Endometrium (tissue), 2 donors: ENCODE results near the gene TRAPPC12.
"Not testable (repeated sequence)": the region's sequence is repeated elsewhere in the genome, so short reads cannot be mapped to it uniquely, and the experiment has no call there.

ENCODE experiments used
- FAIRE-seq: peaks from 2 replicates; lab custom pipeline; 2012; peaks lifted over from hg19 to GRCh38; lab: Jason Lieb, UNC
- donor health status: control.
- donor health status: control.

The TRAPPC12 gene

DNA sequence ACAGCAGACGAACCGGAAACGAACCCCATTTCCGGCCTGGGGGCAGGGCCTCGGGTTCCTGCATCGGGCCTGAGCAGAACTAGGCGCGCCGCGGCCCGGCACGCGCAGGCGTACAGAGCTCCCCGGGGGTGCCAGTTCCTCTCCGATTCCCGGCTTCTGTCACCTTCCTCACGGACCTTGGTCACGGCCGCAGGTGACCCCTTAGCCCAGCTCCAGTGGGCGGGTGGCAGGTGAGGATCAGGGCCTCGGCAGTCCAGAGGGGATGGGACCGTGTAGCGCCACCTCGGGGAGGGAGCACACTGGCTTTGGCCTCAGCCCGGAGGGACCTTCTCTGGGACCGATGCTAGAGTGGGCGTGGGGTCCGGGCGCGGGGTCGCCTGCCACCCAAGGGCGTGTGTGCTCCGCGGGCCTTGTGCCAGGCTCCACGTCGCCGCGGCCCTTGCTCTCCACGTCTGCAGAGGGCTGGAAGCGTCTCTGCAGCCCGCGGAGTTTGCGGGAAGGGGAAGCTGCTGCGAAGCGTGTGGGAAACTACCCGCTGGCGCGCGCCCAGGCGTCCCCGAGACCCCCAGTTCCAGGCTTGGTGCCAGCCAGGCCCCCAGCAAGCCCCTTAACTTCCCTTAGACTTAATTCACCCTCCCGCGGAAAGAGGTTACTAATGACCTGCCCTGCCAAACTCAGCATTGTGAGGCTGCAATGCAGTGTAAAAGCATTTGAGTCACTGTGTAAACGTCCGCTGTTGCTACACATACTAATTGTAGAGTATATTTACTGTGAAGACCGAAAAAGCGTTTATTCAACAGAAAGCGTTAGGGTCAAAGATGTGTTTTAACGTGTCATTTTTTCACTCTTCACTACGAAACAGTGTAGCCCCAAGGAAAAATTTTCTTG is at the start of gene TRAPPC12:
Gene TRAPPC12 (plus strand): TSS at position 48 of the 888 bp plus-strand sequence. CDS start 7,930 bp downstream, outside the sequence.
- no peak for FAIRE-seq

DNA sequence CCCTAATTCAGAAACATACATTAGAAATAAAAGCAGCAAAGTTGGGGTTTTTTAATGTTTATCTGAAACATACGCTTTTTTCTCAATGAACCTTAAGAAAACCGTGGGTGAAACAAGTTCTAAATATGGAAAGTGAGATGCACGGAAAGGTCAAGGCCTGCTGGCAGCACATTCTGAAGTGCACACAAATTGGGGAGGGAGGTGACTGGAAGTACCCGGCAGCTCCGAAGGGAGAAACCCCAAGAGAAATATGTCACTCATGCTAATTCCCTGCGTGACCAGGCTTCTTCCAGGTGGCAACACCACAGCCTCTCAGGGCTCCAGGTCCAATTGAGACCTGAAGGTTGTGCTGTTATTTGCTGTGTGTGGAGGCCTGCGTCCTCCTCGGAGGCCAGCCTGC is 47.4 kb upstream of the TRAPPC12 start:
- FAIRE-seq: no peak

DNA sequence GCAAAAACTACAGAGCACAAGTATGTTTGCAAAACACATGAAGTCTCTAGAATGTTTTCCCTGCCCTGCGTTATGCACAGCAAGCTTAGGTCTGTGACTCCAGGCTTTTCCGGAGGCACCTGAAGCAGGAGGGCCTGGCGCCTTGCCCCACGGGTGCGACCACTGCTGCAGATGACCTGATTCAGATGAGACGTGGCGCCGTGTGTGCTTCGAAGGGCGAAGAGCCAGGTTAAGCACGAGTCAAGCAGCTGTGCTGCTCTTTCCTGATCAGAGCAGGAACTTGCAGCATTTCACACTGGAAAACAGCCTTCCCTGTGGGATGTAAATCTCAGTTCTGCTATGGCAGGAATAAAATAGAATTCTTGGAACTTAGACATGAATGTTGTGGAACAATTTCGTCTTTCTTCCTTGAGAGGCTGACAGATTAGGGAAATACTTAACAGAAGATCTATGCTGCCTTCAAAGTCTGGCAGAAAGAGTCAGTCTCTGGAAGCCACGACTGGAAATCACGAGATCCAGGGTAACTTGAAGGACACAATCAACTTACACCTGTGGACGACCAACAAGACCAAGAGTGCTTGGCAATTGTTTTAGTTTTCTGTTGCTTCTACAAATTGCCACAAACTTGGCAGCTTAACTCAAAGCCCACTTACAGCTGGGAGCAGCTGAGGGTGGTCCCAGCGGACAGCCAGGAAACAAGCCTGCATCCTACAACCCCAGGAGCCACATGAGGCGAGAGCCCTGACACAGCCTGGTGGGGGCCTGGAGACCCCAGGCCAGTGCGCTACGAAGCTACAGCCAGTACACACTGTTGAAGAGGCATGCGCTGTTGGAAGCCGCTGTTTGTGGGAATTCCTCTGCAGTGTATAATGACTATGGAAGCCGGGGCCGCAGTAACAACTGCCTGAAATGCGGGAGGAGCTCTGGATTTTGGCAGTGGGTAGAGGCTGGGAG is 44.8 kb upstream of the TRAPPC12 start:
- FAIRE-seq: no peak

DNA sequence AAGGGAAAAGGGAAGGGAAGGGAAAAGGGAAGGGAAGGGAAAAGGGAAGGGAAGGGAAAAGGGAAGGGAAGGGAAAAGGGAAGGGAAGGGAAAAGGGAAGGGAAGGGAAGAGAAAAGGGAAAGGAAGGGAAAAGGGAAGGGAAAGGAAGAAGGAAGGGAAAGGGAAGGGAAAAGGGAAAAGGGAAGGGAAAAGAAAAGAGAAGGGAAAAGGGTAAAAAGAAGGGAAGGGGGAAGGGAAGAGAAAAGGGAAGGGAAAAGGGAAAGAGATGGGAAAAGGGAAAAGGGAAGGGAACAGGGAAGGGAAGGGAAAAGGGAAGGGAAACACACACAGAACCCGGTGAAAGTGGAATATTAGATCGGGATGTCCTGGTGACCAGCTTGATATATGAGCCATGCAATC is 42.6 kb upstream of the TRAPPC12 start:
- FAIRE-seq: no peak

DNA sequence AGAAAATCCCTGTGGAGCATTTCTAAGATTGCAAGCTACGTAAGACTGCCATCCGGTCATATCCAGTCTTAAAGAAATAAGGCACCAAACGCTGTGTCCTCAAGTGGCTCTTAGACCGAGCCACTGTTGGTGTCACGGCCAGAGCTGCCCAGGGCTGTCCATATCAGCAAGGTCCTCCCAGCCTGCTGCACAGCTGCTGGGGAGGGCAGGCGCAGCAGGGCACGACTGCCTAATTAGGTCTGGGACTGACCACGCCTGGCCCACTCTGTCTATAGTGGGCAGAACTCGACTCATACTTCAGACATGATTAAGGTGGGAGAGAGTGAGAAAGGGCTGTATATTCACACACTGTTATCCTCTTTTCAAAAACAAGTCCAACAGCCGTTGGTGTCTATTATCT is 41.2 kb upstream of the TRAPPC12 start:
- no peak for FAIRE-seq

DNA sequence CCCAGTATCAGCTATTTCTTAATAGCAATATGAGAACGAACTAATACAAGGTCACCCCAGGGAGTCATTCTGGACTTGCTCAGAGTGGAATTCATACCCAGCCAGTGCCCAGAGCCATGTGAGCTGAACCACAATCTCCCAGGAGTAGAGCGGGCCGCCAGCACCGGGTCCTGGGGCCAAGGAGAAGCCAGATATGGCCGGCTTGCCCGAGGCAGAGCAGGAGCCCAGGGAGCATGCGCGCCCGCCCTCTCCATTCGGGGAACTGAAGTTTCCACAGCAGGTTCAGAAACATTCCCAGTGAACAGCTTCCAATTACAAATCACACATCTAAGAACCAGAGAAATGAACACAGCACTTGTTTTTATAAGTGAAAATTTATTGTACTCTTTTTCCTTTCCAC is 39.4 kb upstream of the TRAPPC12 start:
- FAIRE-seq: no peak

DNA sequence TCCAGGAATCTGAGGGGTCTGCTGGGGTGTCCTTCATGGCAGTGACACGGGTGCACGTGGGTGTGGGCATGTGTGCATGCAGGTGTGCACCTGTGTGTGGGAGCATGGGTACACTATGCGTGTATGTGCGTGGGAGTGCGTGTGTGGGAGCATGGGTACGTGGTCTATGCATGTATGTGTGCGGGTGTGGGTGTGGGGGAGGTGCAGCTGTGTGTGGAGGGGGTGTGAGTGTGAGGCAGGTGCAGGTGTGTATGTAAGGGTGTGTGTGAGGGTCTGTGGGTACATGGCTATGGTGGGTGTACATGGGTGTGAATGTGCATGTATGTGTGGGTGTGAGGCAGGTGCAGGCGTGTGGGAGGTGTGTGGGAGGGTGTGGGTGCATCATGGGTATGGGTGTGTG is 38.2 kb upstream of the TRAPPC12 start:
- no peak for FAIRE-seq

DNA sequence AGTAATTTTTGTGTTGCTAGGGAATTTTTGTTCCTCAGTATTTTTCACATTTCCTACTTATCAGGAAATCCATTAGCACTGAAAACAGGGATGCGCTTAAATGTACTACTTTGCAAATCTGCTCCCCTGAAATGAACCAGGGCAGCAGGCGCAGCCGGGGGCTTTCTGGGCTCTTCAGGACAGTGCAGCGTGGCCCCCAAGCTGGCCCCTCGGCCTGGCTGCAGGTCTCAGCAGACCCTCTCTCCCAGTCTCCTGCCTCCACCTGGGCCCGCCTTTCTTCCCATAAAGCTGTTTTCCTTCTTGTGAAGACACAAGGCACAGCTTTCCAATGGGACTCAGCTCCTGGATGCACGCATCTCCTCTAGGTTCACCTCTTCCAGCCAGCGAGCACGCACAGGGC is 37.2 kb upstream of the TRAPPC12 start:
- no peak for FAIRE-seq

DNA sequence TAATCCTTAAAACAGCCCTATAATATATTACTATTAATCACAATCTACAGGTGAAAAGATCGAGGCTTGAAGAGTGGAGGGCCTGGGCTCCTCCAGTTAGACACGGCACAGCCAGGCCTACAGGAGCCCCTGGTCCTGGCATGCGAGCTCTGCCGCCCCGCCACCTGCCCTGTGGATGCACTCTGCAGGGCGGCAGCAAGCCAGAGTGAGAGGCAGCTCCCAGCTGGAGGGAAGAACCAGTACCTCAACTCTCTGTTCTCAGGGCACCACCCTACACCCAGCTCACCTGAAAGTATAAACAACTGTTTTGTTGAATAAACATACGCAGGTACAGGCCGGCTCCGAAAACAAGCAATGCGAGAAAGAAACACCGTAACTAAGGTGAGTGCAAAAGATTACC is 36.5 kb upstream of the TRAPPC12 start:
- no peak for FAIRE-seq

DNA sequence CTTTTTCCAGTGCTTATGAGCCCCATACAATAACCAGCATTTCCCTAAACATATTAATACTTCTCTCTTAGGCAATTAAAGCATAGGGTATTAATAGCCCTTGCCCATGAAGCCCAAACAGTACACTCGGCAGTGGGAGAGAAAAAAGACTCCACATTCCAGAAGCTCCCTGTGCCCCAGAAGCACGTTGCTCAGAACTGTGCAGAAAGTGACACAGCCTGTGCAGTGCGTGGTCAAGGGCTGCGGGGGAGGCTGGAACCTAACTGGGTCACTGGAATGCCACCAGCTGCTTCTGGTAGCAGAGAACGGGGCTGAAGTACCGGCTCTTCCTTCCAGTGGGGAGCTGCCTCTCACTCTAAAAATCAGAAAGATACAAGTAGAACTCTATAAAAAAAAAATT is 34.6 kb upstream of the TRAPPC12 start:
- no peak for FAIRE-seq

DNA sequence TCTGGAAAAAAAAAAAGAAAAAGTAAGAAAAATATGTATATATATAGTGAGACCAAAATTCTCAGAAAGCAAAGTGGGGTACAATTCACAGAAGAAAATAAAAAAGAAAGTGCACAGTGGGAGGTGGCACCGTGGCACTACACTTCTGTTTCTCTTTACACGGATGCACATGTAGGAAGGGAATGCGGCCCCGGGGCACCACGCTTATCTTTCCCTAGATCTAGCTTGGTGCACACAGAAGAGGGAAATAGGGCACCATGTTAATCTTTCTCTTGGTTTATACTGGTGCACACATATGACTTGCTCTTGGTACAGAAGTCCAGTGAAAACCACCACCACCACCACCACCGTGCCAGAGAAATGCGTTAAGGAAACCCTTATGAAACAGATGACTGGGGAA is 33.9 kb upstream of the TRAPPC12 start:
- FAIRE-seq: no peak

DNA sequence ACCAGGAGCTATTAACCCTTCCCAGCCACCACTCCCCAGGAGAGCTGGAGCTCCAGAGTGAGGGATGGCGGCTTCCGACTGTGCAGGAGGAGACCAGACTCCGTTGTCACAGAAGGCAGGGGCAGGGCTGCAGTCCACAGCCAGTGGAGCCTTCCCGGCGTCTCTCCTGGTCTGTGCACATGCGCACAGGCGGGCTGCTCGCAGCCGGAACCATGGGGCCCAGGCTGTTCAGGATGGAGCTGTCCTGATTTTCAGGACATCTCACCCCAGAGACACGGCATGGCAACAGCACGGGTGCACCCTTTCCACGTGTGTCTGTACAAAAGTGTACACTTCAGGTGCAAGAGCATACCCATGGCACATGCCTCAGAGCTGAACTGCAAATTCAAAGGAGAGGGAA is 30.7 kb upstream of the TRAPPC12 start:
- FAIRE-seq: no peak

DNA sequence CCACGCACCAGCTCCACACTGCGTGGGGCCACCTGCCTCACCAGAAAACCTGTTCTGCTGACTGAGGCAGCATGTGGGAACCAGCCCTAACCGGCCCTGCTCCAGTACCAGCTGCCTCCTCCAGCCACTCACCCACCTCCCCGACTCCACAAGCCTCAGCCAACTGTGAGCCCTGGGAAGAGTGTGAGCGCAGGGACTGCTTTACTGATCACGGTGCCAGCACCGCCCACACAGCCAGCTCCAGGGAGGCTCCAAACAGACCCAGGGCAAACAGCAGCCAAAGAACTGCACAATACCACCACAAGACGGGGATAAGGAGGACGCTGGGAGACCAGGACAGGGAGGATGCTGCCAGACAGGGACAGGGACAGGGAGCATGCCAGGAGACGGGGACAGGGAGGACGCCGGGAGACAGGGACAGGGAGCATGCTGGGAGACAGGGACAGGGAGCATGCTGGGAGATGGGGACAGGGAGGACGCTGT is 30.2 kb upstream of the TRAPPC12 start:
- no peak for FAIRE-seq

DNA sequence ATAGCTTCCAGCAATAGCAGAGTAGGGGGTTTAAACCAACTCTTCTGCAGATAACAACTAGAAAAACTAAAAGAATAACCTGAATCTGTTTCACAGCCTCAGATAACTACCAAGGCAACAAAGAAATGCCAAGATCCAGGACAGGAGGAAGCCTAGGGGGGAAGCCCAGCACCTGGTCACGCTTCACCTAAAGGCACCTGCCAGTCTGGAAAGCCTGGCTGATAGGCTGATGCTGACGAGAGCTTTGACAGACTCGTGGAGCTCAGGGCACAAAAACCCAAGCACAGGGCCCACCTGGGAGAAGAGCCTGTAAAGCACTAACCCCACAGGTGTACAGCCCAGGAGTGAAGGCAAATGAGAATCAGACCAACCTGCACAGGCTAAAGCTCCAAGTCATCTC is 24.5 kb upstream of the TRAPPC12 start:
- no peak for FAIRE-seq

DNA sequence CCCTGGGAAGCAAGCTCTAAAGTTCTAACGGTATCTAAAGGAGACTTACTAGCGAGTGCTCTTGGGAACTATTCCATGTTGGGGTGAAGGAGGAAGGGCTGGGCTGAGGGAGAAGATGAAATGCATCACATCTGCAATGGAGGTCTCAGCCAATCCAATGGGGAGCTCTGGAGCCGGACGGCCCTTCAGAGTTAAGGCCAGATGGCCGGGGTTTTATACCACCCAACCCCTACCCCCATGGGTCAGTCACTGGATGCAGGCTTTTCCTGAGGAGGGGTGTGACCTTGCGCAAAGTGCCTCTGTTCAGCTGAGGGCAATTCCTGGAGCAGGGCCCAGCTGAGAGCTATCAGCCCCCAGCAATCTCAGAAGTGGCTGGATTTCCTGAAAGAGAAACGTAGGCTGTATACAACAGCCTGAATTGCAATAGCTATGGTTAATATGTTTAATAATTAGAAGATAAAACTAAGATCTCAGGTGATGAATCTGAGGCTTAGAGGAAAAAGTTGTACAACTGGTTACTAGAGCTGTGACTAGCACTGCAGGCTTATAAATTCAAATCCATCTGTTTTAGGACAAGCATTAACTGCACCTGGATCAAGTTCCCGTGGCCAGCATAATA is 23.4 kb upstream of the TRAPPC12 start:
- no peak for FAIRE-seq

DNA sequence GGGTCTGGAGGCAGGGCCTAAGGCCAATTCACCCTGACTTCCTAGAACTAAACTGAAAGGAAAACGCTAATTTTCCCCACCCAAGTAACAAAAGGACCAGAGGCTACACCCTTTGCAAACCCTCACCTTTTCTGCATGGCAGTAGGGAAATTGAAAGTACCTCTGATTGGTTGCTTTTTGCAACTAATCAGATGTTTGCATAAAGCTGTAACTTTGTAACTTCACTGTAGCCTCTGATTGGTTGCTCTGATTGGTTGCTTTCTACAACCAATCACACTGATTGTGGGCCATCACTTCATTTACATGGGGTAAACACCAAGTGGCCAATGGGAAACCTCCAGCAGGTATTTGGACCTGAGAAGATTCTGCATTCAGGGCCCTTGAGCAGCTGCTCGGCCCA is 22.7 kb upstream of the TRAPPC12 start:
- no peak for FAIRE-seq

DNA sequence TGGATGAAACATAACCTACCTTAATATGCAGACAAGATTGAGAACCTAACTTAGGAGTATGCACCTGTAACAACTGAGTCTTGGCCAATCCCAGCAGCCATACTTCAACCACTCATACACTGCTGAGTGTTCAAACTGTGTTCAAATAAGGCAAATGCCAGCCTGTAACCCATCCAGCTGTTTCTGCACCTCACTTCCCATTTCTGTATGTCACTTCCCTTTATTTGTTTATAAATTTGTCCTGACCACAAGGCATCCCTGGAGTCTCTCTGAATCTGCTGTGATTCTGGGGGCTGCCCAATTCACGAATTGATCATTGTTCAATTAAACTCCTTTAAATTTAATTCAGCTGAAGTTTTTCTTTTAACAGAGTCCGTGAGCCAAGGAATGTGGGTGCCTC is 22.0 kb upstream of the TRAPPC12 start:
- FAIRE-seq: not testable (repeated sequence)

DNA sequence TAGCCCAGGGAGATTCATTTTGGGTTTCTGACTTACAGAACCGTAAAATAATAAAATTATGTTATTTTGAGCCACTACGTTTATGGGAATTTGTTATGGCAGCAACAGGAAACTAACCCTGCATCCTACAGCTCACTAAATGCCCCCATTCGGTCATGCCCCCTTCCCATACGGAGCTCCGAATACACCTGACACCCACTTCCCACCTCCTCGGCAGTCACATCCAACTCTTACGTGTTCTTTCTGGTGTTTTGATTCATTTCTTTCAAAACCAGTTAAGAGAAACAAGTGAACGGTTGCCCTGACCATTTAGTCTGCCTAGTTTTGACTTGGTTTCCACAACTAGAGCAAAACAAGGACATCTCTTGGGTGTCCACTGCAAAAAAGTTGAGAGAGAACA is 21.6 kb upstream of the TRAPPC12 start:
- FAIRE-seq: no peak

DNA sequence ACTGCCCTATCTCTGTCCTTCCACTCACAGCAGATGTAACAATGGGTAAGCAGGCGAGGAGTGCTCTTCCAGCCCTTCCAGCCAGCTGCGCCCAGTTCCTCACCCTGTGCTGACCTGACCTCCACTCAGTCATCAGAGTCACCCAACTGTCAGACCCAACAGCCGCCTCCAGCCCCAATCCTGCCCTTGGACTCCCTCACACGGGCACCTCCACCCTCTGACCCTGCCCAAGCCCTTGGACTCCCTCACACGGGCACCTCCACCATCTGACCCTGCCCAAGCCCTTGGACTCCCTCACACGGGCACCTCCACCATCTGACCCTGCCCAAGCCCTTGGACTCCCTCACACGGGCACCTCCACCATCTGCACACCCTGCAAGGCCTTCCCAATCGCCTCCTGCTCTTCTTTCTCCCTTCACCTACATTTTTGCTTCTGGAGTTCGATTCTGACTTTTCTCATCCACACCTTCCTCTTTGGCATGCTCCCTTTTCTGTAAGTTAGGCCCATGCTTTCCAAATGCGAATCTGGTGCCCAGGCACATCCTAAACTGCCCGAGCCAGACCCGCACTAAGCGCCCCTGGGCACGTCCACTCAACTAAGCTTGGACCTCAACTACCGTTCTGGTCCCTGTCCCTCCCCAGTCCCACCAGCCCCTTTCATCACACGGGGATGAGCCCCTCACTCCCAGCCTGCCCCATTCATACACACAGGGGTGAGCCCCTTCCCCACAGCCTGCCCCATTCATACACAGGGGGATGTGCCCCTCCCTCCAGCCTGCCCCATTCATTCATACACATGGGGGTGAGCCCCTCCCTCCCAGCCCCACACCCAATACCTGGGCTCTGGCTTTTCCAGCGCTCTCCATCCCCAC is 17.7 kb upstream of the TRAPPC12 start:
- FAIRE-seq: no peak

DNA sequence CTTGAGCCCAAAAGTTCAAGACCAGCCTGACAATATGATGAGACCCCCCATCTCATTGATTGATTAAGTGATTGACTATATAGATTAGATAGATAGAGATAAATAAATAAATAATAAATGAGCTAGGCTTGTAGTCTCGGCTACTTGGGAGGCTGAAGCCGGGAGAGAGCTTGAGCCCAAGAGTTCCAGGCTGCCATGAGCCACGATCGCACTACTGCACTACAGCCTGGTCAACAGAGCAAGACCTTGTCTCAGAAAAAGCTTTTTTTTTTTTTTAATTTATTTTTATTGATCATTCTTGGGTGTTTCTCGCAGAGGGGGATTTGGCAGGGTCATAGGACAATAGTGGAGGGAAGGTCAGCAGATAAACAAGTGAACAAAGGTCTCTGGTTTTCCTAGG is 14.3 kb upstream of the TRAPPC12 start:
- FAIRE-seq: no peak

DNA sequence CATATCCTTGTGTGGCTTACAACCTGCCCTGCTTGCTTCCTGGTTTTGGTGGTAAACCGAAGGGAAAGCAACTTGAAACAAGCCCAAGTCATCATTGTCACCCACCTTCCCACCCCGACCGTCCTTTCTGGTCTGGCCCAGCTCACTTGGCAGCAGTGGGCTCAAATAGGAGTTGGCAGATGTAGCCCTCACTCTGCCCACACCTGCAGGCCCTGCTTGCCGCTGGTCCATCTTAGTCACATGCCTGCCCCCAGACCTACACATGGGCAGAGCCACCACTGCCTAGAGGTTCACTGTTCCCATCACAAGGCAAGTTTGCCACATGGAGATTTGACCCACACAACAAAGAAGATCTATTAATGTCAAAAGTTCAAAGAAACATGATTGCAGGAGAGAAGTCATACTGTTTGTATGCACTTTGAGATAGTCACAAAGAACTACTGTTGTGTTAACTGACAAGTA is 11.2 kb upstream of the TRAPPC12 start:
- FAIRE-seq: no peak
